Neural cell (in vitro differentiated cells): ENCODE measurements around the gene SYT2. TPM values are rescaled to one million over a fixed set of nuclear protein-coding genes. Genes with fewer than 3 reads are reported as not detected.

Experiments used
- H2AFZ ChIP-seq: fragments of 200-600, 300-800 bp; sonication (generic), shearing (Covaris generic); 2 replicates; pipeline ENCODE4 v1.6.0; 2014; ENCODE audit warnings: low read depth, mild to moderate bottlenecking, antibody characterized with exemption, low read length, moderate library complexity
- H3F3A ChIP-seq: fragments of 200-600 bp; shearing (Covaris generic); 2 replicates; pipeline ENCODE4 v1.6.1; 2016; ENCODE audit warnings: mild to moderate bottlenecking, moderate library complexity, mixed read lengths, antibody characterized with exemption, low read length; ENCODE audit not compliant: insufficient read depth, poor library complexity, severe bottlenecking
- H3K27ac ChIP-seq: fragments of 200-600, 300-800 bp; sonication (generic), shearing (Covaris generic); 2 replicates; pipeline ENCODE4 v1.5.1; 2014; ENCODE audit warnings: mild to moderate bottlenecking, low read length, moderate library complexity
- H3K27me3 ChIP-seq: fragments of 300-800, 200-600 bp; sonication (generic), shearing (Covaris generic); 2 replicates; pipeline ENCODE4 v1.6.0; 2014; ENCODE audit warnings: mild to moderate bottlenecking, low read depth, low read length, moderate library complexity; ENCODE audit not compliant: insufficient read depth
- H3K36me3 ChIP-seq: fragments of 300-800, 200-600 bp; sonication (generic), shearing (Covaris generic); 2 replicates; pipeline ENCODE4 v1.5.1; 2014; ENCODE audit warnings: mild to moderate bottlenecking, antibody characterized with exemption, low read length, moderate library complexity; ENCODE audit not compliant: insufficient read depth
- H3K4me2 ChIP-seq: fragments of 300-800, 200-600 bp; sonication (generic), shearing (Covaris generic); 2 replicates; pipeline ENCODE4 v1.6.0; 2014; ENCODE audit warnings: mild to moderate bottlenecking, low read length
- H3K4me3 ChIP-seq: fragments of 300-800, 200-600 bp; sonication (generic), shearing (Covaris generic); 2 replicates; pipeline ENCODE4 v1.5.1; 2014; ENCODE audit warnings: mild to moderate bottlenecking, low read length, moderate library complexity
- H3K79me2 ChIP-seq: fragments of 200-600 bp; shearing (Covaris generic); replicated peaks from 2 replicates; pipeline ENCODE4 v1.6.0; 2014; ENCODE audit warnings: mild to moderate bottlenecking, low read length, moderate library complexity; ENCODE audit not compliant: insufficient read depth
- H3K9ac ChIP-seq: fragments of 300-800, 200-600 bp; sonication (generic), shearing (Covaris generic); 2 replicates; pipeline ENCODE4 v1.6.1; 2016; ENCODE audit warnings: mild to moderate bottlenecking, low read length, mixed read lengths
- H3K9me2 ChIP-seq: fragments of 200-600 bp; shearing (Covaris generic); 2 replicates; pipeline ENCODE4 v1.6.1; 2016; ENCODE audit warnings: mild to moderate bottlenecking, low read length, mixed read lengths; ENCODE audit not compliant: insufficient read depth
- H3K9me3 ChIP-seq: fragments of 200-600, 300-800 bp; sonication (generic), shearing (Covaris generic); 2 replicates; pipeline ENCODE4 v1.6.1; 2016; ENCODE audit warnings: mild to moderate bottlenecking, mixed run types, low read length, moderate library complexity, mixed read lengths
- H4K20me1 ChIP-seq: fragments of 200-600 bp; shearing (Covaris generic); 2 replicates; pipeline ENCODE4 v1.6.1; 2016; ENCODE audit warnings: mild to moderate bottlenecking, mixed run types; ENCODE audit not compliant: insufficient read depth
- EP300 ChIP-seq: fragments of 450-650 bp; conservative IDR thresholded peaks from 2 replicates; pipeline ENCODE4 v1.6.1; 2014; ENCODE audit warnings: antibody characterized with exemption, mild to moderate bottlenecking, moderate library complexity; ENCODE audit not compliant: poor library complexity, severe bottlenecking
- EZH2 ChIP-seq: fragments of 200-600, 300-800 bp; shearing (Covaris generic), sonication (generic); IDR thresholded peaks from 2 replicates; pipeline ENCODE4 v1.6.1; 2014; ENCODE audit warnings: antibody characterized with exemption, low read length, borderline replicate concordance, mild to moderate bottlenecking; ENCODE audit not compliant: insufficient read depth, poor library complexity, severe bottlenecking
- MXI1 ChIP-seq: fragments of 450-650 bp; conservative IDR thresholded peaks from 2 replicates; pipeline ENCODE4 v1.6.1; 2014; ENCODE audit warnings: antibody characterized with exemption, mild to moderate bottlenecking; ENCODE audit not compliant: poor library complexity, severe bottlenecking
- POLR2AphosphoS5 ChIP-seq: IDR thresholded peaks from 2 replicates; pipeline ENCODE4 v1.6.1; 2012
- RAD21 ChIP-seq: fragments of 450-650 bp; conservative IDR thresholded peaks from 2 replicates; pipeline ENCODE4 v1.6.1; 2014; ENCODE audit warnings: antibody characterized with exemption, mild to moderate bottlenecking, moderate library complexity
- SMC3 ChIP-seq: fragments of 450-650 bp; conservative IDR thresholded peaks from 2 replicates; pipeline ENCODE4 v1.6.1; 2014; ENCODE audit warnings: antibody characterized with exemption, mild to moderate bottlenecking, moderate library complexity; ENCODE audit not compliant: poor library complexity
- TAF1 ChIP-seq: IDR thresholded peaks from 2 replicates; pipeline ENCODE4 v1.6.1; 2012; ENCODE audit warnings: low read depth
- polyA plus RNA-seq: library from polyadenylated mRNA; depleted of rRNA; stranded (reverse); fragments of >200 nt; gene quantifications from 2 replicates; pipeline ENCODE4 v1.2.3, GENCODE V29; 2014
- TF ChIP-seq, protein P1 (sequence below): IDR thresholded peaks from 2 replicates; pipeline ENCODE4 v1.6.1; 2012; ENCODE audit warnings: borderline replicate concordance
- TF ChIP-seq, protein P2 (sequence below): fragments of 450-650 bp; IDR thresholded peaks from 2 replicates; pipeline ENCODE4 v1.5.1; 2014; ENCODE audit warnings: antibody characterized with exemption, mild to moderate bottlenecking, moderate library complexity; ENCODE audit not compliant: poor library complexity, severe bottlenecking

Gene SYT2
- polyA plus RNA-seq, 1 donor from 2014 or later: 0.04 TPM

- no peaks in the 10 kb centered on the region for H3K9me3 ChIP-seq
- H3K27ac ChIP-seq: no peak overlapping the region
- H3K4me3 ChIP-seq: peak overlapping the region; percentile 65
- TF ChIP-seq, protein P1, sequence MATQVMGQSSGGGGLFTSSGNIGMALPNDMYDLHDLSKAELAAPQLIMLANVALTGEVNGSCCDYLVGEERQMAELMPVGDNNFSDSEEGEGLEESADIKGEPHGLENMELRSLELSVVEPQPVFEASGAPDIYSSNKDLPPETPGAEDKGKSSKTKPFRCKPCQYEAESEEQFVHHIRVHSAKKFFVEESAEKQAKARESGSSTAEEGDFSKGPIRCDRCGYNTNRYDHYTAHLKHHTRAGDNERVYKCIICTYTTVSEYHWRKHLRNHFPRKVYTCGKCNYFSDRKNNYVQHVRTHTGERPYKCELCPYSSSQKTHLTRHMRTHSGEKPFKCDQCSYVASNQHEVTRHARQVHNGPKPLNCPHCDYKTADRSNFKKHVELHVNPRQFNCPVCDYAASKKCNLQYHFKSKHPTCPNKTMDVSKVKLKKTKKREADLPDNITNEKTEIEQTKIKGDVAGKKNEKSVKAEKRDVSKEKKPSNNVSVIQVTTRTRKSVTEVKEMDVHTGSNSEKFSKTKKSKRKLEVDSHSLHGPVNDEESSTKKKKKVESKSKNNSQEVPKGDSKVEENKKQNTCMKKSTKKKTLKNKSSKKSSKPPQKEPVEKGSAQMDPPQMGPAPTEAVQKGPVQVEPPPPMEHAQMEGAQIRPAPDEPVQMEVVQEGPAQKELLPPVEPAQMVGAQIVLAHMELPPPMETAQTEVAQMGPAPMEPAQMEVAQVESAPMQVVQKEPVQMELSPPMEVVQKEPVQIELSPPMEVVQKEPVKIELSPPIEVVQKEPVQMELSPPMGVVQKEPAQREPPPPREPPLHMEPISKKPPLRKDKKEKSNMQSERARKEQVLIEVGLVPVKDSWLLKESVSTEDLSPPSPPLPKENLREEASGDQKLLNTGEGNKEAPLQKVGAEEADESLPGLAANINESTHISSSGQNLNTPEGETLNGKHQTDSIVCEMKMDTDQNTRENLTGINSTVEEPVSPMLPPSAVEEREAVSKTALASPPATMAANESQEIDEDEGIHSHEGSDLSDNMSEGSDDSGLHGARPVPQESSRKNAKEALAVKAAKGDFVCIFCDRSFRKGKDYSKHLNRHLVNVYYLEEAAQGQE: no peak
- peak; percentile 22 for TF ChIP-seq EZH2
- H3K9me2 ChIP-seq: no peaks in the 10 kb centered on the region
- no peaks in the 10 kb centered on the region for H3F3A ChIP-seq
- H2AFZ ChIP-seq: no peak overlapping the region
- H3K9ac ChIP-seq: peak overlapping the region; percentile 31
- no peaks in the 10 kb centered on the region for H4K20me1 ChIP-seq
- H3K27me3 ChIP-seq: peaks cover 65% of the 10 kb centered on the region
- no peaks in the 10 kb centered on the region for H3K36me3 ChIP-seq
- H3K4me2 ChIP-seq: peak overlapping the region; percentile 44
- H3K79me2 ChIP-seq: no peaks in the 10 kb centered on the region
Measured at GRCh38 chr1:202643397-202644218, 66.6 kb downstream of the SYT2 start.

GRCh38 chr1:202642619-202643291 is 67.5 kb downstream of the SYT2 start:
- no peak overlapping the region for H2AFZ ChIP-seq
- no peaks in the 10 kb centered on the region for H4K20me1 ChIP-seq
- H3F3A ChIP-seq: no peaks in the 10 kb centered on the region
- no peak overlapping the region for H3K27ac ChIP-seq
- no peaks in the 10 kb centered on the region for H3K79me2 ChIP-seq
- H3K9me2 ChIP-seq: no peaks in the 10 kb centered on the region
- H3K9me3 ChIP-seq: no peaks in the 10 kb centered on the region
- H3K4me2 ChIP-seq: no peak overlapping the region
- H3K9ac ChIP-seq: no peak overlapping the region
- H3K27me3 ChIP-seq: peaks cover 65% of the 10 kb centered on the region
- H3K36me3 ChIP-seq: no peaks in the 10 kb centered on the region
- no peak for TF ChIP-seq POLR2AphosphoS5
- TF ChIP-seq, protein P1: no peak
- no peak for TF ChIP-seq MXI1
- TF ChIP-seq EP300: no peak
- TF ChIP-seq, protein P2, sequence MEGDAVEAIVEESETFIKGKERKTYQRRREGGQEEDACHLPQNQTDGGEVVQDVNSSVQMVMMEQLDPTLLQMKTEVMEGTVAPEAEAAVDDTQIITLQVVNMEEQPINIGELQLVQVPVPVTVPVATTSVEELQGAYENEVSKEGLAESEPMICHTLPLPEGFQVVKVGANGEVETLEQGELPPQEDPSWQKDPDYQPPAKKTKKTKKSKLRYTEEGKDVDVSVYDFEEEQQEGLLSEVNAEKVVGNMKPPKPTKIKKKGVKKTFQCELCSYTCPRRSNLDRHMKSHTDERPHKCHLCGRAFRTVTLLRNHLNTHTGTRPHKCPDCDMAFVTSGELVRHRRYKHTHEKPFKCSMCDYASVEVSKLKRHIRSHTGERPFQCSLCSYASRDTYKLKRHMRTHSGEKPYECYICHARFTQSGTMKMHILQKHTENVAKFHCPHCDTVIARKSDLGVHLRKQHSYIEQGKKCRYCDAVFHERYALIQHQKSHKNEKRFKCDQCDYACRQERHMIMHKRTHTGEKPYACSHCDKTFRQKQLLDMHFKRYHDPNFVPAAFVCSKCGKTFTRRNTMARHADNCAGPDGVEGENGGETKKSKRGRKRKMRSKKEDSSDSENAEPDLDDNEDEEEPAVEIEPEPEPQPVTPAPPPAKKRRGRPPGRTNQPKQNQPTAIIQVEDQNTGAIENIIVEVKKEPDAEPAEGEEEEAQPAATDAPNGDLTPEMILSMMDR: no peak
- TF ChIP-seq SMC3: no peak
- TF ChIP-seq RAD21: no peak
- TF ChIP-seq EZH2: no peak
- TF ChIP-seq TAF1: no peak
- H3K4me3 ChIP-seq: peak overlapping the region; percentile 65
